ENCODE data around the gene OR13C4.
"Not testable (repeated sequence)": the region's sequence is repeated elsewhere in the genome, so short reads cannot be mapped to it uniquely, and the experiment has no call there.

OR13C4 gene

GRCh38 chr9:104520241-104520640 lies 6.8 kb downstream of the OR13C4 start:
- H3K4me1 ChIP-seq (ENCODE audit: control insufficient read depth, insufficient read depth, low read length, poor library complexity, severe bottlenecking); H3K27ac ChIP-seq (ENCODE audit: low read depth, low read length, severe bottlenecking); H3K36me3 ChIP-seq (ENCODE audit: control insufficient read depth, insufficient read depth, low read length); H3K9me3 ChIP-seq (ENCODE audit: control insufficient read depth, low read length); H3K4me3 ChIP-seq (ENCODE audit: extremely low read depth, insufficient read depth, low read length, poor library complexity, severe bottlenecking): not testable (repeated sequence)
- 85 to 86% methylated on average over 6 to 9 of the region's 10 CpGs for WGBS, 2 experiments (ENCODE audit: insufficient coverage in 2 of 2)

- Histone ChIP-seq H3K27ac (ENCODE audit: low read depth, low read length, severe bottlenecking) (no peak overlapping the region), H3K9me3 (ENCODE audit: control insufficient read depth, low read length) (no peaks in the 10 kb centered on the region), H3K4me3 (ENCODE audit: extremely low read depth, insufficient read depth, low read length, poor library complexity, severe bottlenecking) (no peak overlapping the region), H3K4me1 (ENCODE audit: control insufficient read depth, insufficient read depth, low read length, poor library complexity, severe bottlenecking) (no peaks in the 10 kb centered on the region), H3K36me3 (ENCODE audit: control insufficient read depth, insufficient read depth, low read length) (no peaks in the 10 kb centered on the region)
- WGBS, 2 experiments (ENCODE audit: insufficient coverage in 2 of 2) = 64 to 88% methylated on average over 3 to 4 of the region's 5 CpGs
Measured at GRCh38 chr9:104514901-104515300, 12.1 kb downstream of the OR13C4 start.

- no peak overlapping the region for H3K4me3 ChIP-seq (ENCODE audit: extremely low read depth, insufficient read depth, low read length, poor library complexity, severe bottlenecking)
- H3K27ac ChIP-seq (ENCODE audit: low read depth, low read length, severe bottlenecking) = no peak overlapping the region
- H3K4me1 ChIP-seq (ENCODE audit: control insufficient read depth, insufficient read depth, low read length, poor library complexity, severe bottlenecking) = no peaks in the 10 kb centered on the region
- no peaks in the 10 kb centered on the region for H3K36me3 ChIP-seq (ENCODE audit: control insufficient read depth, insufficient read depth, low read length)
- no peaks in the 10 kb centered on the region for H3K9me3 ChIP-seq (ENCODE audit: control insufficient read depth, low read length)
Measured at GRCh38 chr9:104506565-104506964, 20.4 kb downstream of the OR13C4 start.

GRCh38 chr9:104503963-104504362 lies 23.0 kb downstream of the OR13C4 start, which contains the start of gene OR13F1:
Gene OR13F1, plus strand, starts transcription at chr9:104504263. Its CDS starts 0 bp downstream, at chr9:104504263.
- H3K9me3 ChIP-seq (ENCODE audit: control insufficient read depth, low read length) = no peaks in the 10 kb centered on the region
- WGBS, 2 experiments (ENCODE audit: insufficient coverage in 2 of 2) = 88 to 93% methylated on average over 3 of the region's 5 CpGs

GRCh38 chr9:104503440-104503839 lies 23.6 kb downstream of the OR13C4 start:
- Histone ChIP-seq H3K4me3 (ENCODE audit: extremely low read depth, insufficient read depth, low read length, poor library complexity, severe bottlenecking) (no peak overlapping the region), H3K9me3 (ENCODE audit: control insufficient read depth, low read length) (no peaks in the 10 kb centered on the region), H3K4me1 (ENCODE audit: control insufficient read depth, insufficient read depth, low read length, poor library complexity, severe bottlenecking) (no peaks in the 10 kb centered on the region), H3K27ac (ENCODE audit: low read depth, low read length, severe bottlenecking) (no peak overlapping the region), H3K36me3 (ENCODE audit: control insufficient read depth, insufficient read depth, low read length) (no peaks in the 10 kb centered on the region)

More at GRCh38 chr9:104503963-104504362, 23.0 kb downstream of the OR13C4 start, which contains the start of gene OR13F1:
- no peaks in the 10 kb centered on the region for H3K36me3 ChIP-seq (ENCODE audit: control insufficient read depth, insufficient read depth, low read length)
- H3K4me3 ChIP-seq (ENCODE audit: extremely low read depth, insufficient read depth, low read length, poor library complexity, severe bottlenecking) = no peak within 1 kb of the TSS
- no peaks in the 10 kb centered on the region for H3K4me1 ChIP-seq (ENCODE audit: control insufficient read depth, insufficient read depth, low read length, poor library complexity, severe bottlenecking)
- H3K27ac ChIP-seq (ENCODE audit: low read depth, low read length, severe bottlenecking) = no peak within 1 kb of the TSS

- H3K36me3 ChIP-seq (ENCODE audit: control insufficient read depth, insufficient read depth, low read length) = no peaks in the 10 kb centered on the region
- no peak overlapping the region for H3K27ac ChIP-seq (ENCODE audit: low read depth, low read length, severe bottlenecking)
- no CpG with 5 or more reads among the region's 3 CpGs for WGBS, 2 experiments (ENCODE audit: insufficient coverage in 2 of 2)
- H3K4me3 ChIP-seq (ENCODE audit: extremely low read depth, insufficient read depth, low read length, poor library complexity, severe bottlenecking) = no peak overlapping the region
- no peaks in the 10 kb centered on the region for H3K9me3 ChIP-seq (ENCODE audit: control insufficient read depth, low read length)
- H3K4me1 ChIP-seq (ENCODE audit: control insufficient read depth, insufficient read depth, low read length, poor library complexity, severe bottlenecking) = no peaks in the 10 kb centered on the region
Measured at GRCh38 chr9:104494808-104495207, 32.2 kb downstream of the OR13C4 start.

GRCh38 chr9:104485014-104485413 lies 42.0 kb downstream of the OR13C4 start:
- H3K4me3 ChIP-seq (ENCODE audit: extremely low read depth, insufficient read depth, low read length, poor library complexity, severe bottlenecking) = no peak overlapping the region
- H3K36me3 ChIP-seq (ENCODE audit: control insufficient read depth, insufficient read depth, low read length) = no peaks in the 10 kb centered on the region
- no peak overlapping the region for H3K27ac ChIP-seq (ENCODE audit: low read depth, low read length, severe bottlenecking)
- 76 to 88% methylated on average over 2 of the region's 2 CpGs for WGBS, 2 experiments (ENCODE audit: insufficient coverage in 2 of 2)
- H3K9me3 ChIP-seq (ENCODE audit: control insufficient read depth, low read length) = no peaks in the 10 kb centered on the region
- no peaks in the 10 kb centered on the region for H3K4me1 ChIP-seq (ENCODE audit: control insufficient read depth, insufficient read depth, low read length, poor library complexity, severe bottlenecking)

- Histone ChIP-seq H3K4me1 (ENCODE audit: control insufficient read depth, insufficient read depth, low read length, poor library complexity, severe bottlenecking) (no peaks in the 10 kb centered on the region), H3K27ac (ENCODE audit: low read depth, low read length, severe bottlenecking) (no peak overlapping the region), H3K4me3 (ENCODE audit: extremely low read depth, insufficient read depth, low read length, poor library complexity, severe bottlenecking) (no peak overlapping the region), H3K36me3 (ENCODE audit: control insufficient read depth, insufficient read depth, low read length) (no peaks in the 10 kb centered on the region), H3K9me3 (ENCODE audit: control insufficient read depth, low read length) (no peaks in the 10 kb centered on the region)
- 60 to 72% methylated on average over 1 to 2 of the region's 5 CpGs for WGBS, 2 experiments (ENCODE audit: insufficient coverage in 2 of 2)
Measured at GRCh38 chr9:104482921-104483570, 44.0 kb downstream of the OR13C4 start.

All from mesodermal cell (in vitro differentiated cells).